ENCODE data around the gene CRACDL.

Gene CRACDL

DNA sequence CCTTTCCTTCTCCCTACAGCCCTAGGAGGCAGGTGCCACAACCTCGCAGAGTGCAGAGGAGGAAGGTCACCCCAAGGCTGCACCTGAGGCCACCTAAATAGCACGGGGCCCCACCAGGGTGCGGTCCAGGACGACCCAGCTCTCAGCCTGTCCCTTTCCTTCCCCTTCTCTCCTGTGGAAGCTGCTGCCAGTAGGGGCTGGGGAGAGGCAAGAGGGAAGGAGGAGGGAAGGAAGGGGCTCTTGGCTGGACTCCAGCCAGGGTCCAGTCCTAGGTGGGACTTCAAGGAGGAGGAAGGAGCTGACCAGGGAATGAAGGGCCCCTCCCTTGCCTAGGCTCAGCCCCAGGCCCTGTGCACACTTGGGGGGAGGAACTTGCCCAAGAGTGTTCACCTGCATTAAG is 11.1 kb downstream of the CRACDL start:
- no peak for DNase-seq

DNA sequence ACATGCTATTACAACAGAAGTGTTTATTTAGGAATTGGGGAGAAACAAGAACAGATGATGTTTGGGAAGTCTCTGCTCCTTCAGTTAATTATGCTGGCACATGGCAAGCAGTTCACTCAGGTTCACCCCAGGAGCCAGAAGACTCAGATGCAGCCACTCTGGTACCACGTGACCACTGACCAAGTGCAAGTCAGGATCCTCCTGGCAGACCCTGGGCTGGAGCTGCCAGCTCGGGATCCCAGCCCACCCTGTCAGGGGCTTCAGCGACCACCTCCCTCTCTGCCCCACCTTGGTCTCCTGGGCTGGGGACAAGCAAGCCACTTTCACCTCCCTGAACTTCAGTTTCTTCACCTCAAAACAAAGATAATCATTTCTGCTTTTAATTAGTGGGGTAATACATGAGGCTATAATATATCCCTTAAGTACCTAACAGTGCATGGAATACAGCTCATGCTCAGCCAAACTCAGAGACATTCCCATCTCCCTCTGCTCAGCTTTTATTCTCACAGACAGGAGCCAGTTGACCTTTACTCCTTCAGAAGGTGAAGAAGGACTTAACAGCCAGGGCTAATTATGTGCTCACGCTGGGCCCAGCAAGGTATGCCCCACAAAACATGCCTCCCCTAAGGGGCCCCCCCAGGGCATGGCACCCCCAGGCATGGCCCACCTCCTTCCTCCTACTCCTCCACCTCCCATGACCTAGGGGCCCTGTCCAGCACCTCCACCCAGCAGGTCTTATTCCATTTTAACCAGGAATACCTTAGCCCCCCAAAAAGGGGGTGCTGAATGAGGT is 11.8 kb downstream of the CRACDL start:
- DNase-seq, result no peak

DNA sequence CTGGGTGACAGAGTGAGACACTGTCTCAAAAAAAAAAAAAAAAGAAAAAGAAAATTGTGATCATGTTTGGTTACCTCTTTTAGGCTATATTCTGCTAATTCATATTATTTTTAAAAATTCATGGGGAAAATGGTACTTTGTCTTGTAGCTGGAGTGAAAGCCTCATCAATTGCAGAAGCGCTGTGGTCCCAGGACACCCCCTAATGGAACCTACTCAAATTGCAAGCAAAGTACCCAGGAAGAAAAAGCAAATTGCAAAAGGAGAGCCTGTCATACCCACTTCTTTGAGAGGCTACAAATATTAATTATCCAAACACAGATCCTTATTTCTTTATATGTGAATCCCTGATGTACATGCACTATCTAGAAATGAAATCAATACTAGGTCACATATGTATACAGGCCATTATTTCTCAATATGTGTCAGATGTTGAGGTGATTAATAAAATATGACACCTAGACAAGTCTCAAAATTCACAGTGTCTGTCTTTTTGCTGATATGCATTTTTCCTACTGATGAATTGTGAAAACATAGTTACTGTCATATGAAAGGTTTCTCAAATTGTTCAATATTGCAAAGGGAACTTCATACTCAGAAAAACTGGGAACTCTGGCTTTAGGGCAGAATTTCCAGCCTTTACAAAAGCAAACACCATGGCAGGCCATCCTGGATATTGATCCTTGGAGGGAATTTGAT is 12.6 kb downstream of the CRACDL start:
- DNase-seq, result no peak

DNA sequence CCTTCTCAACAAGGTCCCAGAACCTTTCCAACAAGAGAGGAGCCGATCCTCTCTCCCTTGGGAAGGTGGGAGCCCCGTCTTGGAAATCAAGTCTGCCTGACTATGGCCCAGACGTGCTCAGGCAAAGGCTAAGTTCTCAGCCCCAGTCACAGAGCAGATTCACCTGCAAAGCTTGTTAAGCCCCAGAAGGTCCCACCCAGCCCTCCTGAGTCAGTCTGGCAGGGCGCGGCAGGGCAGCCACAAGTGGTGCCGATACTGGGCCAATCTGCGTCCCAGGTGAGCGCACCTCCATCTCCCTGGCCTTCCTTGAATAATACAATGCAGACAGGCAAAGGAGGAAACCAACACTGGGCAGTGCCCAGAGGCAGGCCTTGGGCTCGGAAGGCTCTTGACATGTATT is 15.0 kb downstream of the CRACDL start:
- no peak for DNase-seq

DNA sequence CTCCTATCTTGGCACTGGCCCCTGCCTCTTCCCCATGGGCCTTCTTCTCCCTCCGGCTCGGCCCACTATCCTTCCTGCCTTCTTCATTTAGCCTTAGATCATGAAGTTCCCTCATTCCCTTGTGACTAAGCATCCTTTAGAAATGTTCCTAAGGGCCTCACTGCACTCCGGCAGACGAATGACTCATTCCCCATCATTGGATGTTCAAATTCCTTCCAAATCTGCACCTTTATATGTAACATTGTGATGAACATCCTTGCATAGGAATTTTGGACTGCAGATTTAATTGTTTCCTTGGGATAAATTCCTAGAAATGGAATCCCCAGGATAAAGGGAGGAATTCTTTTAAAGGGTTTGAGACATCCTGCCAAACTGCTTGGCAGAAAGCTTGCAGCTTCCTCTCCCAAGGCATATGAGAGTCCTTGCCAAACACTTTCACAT is 19.0 kb downstream of the CRACDL start:
- DNase-seq, result no peak

DNA sequence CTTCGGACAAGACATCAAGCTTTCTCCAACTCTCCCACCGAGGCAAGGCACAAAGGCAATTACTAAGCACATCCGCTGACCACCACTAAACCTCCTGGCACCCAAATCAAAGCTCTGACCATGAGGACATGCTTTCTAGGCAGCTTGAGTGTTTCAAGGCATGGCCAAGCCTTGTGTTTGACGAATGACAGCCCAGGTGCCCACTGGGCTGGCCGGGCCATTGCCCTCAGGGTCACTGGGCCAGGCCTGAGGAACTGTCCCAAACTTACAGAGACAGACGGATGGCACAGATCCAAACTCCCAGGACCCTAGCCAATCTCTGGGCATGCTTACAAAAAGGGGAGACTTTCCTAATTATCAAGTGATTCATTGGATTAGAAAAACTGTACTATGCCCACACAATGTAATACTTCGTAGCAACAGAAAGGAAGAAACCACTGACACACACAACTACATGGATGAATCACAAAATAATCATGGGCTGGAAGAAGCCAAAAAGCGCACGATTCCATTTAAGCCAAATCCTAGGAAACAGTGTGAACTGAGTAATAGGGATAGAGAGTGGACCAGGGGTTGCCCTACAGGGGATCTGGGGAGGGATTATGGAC is 20.2 kb downstream of the CRACDL start:
- DNase-seq, result no peak

DNA sequence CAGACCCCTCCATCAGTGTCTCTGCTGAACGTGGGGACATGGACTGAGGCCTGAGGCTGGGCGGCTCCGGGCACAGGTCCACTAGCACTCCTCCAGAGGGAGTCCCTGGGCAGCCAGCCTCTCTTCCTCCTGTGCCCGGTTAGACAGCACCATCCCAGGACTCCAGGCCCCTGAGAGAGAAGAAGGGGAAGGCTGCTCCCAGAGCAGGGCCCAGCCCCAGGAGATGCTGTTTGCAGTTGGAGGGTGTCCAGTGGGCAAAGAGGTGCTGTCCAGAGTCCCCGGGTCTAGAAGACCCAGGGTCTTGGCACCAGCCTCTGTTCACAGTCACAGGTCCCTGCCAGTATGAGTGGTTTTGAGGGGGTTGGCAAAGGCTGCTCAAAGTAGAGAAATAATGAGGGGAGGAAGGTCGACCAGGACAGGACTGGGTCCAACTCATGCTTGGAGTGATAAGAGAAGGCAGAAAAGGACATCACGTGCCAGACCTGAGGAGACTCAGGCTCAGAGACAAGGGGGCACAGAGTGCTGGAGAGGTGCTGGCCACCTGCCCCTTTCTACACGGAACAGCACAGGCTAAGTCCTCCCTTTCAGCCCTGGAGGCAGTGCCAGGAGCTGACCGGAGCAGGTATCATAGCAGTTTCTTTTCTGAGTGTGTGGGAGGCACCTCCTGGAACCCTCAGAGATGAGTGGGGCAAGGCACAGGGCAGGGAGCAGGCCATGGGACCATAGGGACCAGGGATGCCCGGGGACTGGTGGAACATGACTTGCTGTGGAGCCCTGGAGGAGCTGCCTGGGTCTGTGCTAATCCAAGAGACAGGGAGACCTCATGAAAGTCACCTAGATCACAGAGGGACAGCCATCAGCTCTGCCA is 21.1 kb downstream of the CRACDL start:
- DNase-seq, result no peak

DNA sequence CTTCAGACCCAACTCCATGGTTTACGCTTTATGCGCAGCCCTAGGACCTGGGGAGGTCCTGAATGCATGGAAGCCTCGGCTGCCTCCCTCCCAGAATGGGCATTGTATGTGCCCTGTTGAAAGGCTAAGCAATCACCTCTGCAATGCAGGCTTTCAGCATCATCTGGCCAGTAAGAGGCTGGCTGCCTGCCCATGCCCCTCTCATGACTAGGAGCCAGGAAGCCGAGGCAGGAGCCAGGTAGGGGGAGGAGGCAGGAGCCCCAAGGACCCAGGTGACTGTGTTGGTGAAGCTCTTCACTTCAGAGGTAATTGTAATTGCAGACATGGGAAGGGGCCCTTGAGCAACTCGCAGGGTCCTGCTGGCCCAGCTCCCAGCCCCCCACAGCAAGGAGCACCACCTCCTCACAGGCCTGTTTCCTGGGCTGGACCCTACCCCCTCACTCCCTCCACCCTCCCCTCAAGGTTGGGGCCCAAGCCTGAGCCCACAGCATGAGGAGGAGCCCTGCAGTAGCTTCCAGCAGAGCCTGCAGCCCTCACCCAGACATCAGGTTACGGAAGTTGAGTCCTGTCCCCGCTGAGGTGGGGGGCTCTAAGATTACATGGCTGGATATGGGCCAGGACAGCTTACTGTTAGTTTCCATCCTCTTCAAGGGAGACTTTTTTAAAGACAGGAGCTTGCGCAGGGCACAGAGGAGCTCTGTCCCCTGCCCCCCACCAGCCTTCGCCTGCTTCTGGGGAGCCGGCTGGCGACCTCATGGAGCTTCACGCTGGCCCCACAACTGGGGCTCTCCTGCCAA is 21.9 kb downstream of the CRACDL start:
- DNase-seq, result no peak

DNA sequence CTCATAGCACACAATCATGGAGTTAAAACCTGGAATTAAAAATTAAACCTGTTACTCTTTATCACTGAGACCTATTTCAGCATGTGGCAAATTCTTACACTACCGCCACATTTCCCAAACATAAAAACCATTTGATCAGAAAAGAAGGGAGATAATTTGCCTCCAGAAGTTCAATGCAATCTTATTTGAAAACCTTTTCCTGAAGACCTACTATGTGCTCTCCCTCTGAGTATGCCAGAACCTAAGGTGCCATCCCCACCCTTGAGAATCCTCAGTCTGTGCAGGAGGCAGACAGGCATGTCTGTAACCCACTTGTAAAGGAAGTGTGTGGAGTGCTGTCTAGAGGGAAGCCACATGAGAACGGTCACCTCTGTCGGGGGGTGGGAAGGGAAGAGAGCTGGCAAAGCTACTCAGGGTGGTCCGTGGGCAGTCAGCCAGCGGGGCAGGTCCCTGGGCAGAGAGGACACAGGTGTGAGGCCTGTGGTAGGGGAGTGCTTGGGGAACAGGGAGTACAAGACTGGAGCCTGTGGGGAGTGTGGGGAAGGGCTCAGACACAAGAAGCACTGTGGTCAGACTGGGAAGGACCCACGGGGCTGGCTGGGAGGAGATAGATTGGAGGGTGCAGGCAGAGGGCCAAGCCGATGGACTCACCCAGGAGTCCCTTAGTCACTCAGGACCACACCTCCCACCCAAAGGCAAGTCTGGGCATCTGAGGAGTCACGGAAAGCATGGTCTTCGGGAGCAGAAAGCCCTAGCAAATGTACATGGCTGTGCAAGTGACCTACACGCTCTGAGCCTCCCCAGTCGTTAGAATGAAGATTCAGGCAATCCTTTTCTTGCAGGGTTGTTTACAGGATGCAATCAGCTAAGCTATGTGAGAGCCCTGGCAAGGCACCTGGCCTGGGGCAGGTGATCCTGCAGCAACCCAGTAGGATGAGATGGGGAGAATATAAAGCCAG is 22.8 kb downstream of the CRACDL start:
- no peak for DNase-seq

DNA sequence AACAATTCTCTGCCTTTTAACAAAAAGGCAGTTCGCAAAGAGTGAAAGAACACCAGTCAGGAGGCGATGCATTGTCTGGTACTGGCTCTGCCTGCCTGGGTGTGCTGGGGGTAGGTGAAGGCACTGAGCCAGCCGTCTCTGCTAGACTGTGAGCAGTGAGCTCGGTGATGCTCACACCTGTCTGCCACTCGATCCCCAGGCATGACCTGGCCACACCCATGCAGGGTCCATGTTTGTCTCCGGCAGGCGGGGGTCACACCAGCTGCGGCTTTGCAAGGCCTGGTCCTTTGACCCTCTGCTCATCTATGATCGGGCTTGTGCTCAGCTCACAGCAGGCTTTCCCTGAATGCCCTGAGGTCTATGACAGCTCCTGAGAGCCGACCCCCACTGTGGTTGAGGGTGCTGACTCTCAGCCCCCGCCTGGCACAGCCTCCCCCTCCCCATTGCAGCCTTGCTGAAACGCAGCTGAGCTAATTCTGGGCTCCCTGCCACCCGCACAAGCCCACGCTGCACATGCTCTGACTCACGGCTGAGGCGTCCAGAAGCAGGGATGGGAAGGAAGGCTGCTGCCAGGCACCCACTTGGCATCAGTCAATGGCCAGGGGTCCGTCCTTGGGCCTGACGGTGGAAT is 23.7 kb downstream of the CRACDL start:
- DNase-seq, result no peak

DNA sequence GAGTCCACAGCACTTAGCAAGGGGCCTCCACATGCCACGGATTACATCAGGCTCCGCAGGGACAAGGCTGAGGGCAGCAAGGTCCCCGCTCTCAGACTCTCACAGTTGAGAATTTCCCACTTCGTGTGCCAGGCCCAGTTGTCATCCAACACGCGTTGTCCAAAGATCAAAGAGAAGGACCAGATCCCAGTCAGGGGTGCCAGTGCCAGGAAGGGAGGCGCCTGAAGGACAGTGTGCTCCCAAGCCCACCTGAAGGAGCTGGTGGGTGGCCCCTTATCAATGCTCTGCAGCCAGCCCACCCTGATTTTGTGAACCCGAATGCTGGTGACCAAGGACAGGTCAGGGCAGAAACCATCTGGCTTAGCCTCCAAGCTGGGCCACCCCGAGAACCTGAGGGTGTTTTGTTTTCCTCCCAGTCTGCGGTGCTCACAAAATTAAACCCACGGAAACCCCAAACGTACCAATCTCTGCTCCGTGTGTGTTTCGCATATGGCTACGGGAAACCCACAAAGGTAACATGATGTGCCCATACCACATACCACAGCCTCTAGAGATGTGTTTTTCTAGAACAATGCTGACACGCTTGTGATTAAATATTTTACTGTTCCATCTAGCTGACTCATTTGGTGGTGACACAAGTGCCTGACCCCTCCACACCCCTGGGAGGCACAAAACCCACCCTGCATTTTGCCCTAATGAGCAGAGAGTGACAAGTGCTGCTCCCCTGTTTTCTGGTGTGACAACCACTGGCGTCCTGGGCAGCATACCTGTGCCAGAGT is 24.5 kb downstream of the CRACDL start:
- DNase-seq, result no peak

DNA sequence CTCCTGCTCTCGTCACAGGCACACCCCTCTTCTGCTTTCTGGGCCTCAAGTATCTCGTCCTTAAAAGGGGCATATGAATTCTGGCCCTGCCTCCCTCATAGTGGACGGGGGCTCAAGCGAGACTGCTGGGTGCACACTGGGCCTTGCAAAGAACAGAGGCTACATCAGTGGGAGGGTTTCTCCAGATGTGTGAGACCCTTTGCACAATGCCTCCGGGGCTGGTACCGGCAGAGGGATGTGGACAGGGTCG is 25.0 kb downstream of the CRACDL start:
- no peak for DNase-seq

DNA sequence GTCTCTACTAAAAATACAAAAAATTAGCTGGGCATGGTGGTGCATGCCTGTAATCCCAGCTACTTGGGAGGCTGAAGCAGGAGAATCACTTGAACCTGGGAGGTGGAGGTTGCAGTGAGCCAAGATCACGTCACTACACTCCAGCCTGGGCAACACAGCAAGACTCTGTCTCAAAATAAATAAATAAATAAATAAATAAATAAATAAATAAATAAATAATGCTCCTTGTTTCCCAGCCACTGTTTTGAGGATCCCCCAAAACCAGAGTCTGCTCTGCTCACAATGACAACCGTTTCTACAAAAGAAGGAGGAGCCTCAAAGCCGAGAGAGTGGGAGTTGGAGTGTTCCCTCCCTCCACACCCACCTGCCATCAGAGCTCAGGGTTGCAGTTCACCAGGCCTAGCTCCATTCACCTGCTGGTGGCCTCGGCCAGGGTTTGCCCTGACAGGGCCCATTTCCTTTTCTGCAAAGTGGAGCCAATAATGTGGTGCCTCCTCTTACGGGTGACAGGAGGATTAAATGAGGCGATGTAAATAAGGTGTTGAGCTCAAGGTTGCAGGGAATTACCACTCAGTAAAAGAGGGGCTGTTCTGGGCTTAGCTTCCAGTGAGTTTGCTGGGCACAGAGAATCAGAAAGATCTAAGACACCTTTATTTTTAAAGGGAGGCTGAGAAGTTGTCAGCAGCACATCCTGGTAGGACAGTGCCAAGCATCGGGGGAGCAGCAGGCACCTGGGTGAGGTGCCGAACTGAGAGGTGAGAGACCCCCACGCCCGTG is 25.5 kb downstream of the CRACDL start:
- no peak for DNase-seq

DNA sequence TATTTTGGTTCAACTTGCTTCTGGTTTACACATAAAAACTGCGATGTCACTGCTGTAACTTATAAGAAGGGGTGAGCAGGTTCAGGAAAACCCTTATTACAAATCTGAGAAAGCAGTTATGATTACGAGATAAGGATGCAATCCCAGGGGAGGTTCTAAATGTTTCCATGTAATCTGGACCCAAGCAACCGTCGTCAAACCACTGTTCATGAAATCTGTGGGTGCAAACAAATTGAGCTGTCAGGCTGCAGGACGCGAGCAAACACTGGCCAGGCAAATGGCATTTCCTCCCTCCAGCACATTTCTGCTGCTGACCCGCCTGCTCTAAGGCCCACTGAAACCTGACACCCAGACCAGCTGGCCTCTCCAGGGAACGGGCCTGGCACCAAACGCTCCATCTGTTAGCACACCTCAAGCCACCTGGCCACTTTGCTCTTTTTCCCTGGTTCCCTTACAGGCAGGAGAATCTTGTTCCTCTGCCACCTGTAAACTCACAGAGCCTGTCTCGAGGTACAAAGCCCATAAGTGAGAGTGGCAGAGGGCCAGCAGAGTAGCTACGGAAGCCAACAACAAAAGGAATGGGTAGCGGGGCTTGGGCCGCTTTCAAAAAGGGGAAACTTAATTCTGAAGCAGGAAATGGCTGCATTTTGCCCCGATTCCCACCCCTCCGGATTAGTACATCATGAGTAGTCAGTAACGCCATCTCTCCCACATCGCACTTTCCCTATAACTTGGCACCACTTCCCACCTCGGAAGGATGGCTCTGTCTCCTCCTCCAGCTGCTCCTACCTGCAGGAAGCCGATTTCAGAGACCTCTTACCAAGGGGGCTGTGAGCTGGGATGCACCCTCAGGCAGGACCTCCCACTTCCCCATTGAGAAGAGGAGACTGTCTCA is 26.5 kb downstream of the CRACDL start:
- DNase-seq, result no peak

DNA sequence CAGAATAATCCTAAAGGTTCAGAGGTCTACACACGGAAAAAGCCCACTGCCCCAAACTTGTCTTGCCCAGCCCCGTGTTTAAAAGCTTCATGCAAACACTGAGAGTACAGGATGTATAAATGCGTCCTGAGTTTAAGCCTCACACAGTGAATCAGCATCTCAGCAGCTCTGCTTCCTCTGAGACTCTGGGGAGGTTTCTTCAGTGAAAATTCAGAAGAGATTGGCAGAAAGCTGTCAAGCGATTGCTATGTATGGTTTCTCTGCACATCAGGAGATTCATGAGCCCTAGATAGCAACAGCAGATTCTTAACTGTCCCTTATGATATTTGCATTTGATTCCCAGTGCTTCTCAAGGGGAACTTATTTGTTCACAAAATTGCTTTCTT is 27.1 kb downstream of the CRACDL start:
- DNase-seq, result no peak

DNA sequence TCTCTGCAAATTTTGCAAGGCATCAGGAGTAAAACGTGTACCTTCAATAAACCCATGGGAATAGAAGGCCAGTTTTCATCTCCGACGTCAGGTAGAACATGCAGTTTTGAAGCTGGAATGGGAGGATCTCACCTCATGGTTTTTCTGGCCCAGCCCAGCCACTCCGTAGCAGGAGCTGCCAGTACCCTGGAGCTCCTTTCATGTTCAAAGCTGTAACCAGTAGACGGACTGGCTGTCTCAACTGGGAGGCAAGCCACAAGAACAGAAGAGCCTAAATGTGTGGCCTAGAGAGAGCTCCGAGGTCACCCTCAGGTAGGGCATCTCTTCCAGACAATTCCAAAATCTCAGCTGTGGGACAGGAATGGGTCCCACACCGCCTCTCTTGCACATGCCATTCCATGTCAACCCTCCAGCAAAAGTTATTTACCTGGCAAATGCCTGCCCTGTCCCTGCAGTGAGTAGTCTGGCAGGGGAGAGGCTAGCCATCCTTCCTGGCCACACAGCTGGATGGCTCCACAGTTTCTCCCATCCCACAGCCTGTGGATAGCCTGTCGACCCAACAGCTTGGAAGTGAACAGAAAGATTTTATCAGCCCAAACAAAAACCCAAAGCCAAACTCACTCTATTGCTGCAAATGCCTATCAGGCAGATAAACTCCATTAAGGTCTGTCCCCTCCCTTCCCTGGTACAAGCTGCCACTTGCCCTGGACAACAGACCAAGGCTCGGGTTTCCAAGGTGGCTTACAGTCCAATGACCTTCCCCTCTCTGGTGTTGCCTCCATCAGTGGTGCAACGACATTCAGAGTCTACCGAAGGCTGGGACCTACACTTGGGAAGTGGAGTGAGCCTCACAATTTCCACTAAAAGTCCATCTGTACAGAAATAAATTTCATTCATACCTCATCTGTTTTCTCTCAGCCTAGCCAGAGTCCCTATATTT is 27.8 kb downstream of the CRACDL start:
- DNase-seq, result no peak

DNA sequence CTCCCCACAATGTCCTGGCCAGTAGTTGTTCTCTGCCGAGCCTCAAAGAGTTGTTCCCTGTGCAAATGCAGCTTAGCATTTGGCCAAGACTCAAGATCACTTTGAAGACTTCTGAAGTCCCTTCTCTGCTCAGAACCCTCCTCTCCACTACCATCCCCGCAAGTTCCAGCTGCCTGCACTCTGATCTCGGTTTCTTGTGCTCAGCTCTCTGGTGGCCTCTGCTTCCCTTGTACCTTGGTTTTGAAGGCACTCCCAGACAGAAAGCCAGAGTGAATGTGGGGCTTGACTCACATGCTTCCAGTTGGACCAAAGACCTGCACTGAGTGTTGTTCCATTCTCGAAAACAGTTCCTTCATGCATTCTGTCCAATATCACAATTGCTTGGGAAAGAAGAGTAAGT is 28.6 kb downstream of the CRACDL start:
- no peak for DNase-seq

Measured in stimulated activated CD8-positive, alpha-beta memory T cell treated with anti-CD3 and anti-CD28 coated beads, Interleukin-4, amount 100 ng/mL, for 48 hours (primary cell).